ENCODE results near the gene NACC2.
"Not testable (repeated sequence)": the region's sequence is repeated elsewhere in the genome, so short reads cannot be mapped to it uniquely, and the experiment has no call there.

Gene NACC2

DNA sequence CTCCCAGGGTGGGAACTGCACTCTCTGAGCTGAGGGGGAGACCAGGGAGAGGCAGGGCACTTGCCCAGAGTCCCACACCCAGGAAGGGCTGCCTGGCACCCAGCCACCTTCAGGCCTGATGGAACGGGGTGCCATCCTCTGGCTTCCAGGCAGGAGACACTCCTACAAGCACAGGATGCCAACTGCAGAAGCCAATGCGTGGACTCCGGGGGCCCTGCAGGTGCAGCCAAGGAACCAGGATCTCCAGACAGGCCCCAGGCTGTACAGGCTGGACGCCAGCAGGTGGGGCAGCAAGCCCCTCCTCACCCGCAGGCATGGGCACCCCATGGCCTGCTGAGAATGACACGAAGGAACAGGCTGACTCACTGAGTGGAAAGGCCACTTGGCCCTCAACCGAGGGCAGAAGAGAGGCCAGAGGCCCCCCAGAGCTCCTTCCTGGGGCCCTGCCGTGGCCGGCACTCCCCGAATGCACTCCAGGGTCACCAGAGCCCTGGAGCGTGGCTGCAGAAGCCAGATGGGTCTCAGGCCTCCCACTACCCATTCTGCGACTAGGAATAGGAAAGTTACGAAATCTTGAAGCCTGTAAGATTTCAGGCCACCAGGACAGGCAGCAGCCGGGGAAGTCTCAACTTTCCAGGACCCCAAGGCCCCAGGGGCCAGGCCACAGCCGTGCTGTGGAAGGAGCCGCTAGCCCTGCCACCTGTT is 15.7 kb downstream of the NACC2 start:
- DNase-seq, result no peak

DNA sequence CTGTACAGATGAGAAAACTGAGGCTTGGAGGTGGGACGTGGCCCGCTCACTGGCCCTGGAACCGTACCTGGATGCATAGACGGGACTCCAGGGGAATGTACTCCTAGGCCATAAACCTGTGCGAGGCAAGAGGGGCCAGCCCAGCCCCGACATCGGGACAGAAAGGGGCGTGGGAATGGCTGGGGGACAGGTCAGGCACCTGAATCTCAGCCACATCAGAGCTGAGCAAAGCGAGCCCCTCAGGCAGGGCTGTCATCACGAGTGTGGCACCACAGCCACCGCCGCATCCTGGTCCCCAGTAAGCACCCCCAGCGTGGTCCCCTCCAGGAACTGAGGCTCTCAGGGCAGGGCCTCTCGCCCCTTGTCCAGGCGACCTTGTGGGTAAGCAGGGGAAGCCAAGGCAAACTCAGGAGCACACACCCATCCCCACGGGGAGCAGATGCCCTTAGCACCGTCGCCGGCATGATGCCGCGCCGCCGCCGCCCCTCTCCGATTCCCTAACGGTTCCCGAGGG is 16.5 kb downstream of the NACC2 start:
- no peak for DNase-seq

DNA sequence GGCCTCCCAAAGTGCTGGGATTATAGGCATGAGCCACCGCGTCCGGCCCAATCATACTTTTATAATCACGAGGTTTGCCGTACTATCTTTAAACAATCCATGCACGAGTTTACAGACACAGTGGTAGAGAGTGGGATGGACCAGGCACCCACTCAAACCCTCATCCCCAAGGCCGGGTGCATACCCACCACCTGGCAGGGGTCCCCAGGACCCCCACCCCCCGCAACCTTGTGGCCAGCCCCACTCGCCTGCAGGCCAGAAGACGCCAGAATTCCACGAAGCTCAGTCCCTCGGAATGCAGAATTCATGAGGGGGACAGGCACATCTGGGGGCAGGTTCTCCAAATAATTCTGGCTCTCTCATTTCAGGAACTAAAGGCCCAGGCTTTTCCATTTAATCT is 17.1 kb downstream of the NACC2 start:
- no peak for DNase-seq

DNA sequence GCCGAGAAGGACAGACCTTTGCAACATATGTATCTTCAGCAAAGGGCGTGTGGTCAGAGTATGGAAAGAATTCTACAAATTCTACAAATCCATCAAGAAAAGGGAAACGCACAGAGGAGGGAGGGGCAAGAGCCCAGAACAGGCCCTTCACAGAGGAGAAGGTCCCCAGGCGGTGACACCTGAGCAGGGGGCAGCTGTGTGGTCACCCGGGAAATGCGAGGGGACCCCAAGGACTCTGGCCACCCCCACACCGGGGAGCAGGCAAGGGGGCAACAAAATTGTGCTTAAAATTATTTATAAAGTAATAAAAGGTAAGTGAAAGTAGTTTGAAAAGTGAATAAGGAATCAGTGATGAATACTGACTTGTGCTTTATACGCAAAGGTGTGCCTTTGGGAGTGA is 17.6 kb downstream of the NACC2 start:
- no peak for DNase-seq

DNA sequence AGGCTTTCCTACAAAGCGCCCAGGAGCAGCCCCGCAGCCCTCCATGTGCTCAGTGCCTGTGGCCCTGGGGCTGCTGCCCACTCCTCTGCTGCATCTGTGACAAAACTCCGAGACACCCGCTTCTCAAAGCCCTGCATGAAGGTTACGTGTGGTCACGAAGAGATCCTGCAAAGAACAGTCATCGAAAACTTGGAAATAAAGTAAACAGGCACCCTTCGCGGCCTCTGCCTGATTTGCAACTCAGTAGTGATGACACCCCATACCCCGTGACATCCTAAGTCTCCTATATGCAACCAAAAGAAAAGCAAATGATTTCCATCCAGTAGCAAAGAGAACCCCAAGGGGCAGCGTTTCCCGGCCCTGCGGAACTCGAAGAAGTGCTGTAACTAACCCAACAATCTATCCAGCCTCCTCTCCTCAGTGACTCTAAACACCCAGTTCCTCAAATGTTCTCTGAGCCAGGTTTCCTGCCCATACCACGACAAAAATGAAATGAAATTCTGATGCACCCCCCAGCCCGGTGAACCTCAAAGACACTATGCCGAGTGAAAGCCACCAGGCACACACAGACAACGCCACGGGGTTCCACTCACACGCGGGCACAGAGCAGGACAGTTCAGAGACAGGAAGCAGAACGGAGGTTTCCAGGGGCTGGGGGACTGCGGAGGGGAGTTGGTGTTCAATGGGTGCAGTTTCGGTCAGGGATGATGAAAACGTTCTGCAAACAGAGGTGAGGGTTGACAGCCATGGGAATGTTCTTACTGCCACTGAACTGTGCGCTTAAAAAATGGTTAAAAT is 19.0 kb downstream of the NACC2 start:
- DNase-seq, result no peak

DNA sequence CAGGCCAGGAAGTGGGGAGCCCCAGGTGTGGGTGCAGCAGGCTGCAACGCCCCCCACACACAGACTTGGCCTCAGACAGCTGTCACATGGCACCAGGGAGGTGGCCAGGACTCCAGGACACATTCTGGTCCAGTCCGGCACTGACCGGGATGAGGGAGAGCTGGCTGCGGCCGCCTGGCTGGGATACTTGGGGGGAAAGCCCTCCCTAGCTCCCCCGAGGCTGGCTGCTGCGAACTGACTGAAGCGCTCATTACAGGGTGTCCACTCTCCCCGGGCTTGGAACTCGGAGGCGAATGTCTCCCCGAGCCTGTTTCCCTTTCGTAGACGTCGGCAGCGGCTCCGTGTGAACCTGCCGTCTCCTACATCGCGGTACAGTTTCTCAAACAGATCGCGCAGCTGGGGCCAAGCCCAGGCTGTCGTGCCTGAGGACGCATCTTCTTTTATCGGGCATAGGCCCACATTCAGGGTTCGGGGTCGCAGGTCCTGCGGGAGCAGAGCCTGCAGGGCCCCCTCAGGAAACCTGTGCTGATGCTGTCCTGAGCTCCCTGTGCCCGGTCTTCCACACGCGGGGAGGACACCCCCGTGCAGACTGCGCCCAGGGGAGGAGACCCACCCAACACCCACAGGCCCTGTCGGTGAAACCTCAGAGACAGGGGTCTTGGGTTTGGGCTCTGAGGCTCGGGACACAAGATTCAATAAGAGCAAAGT is 19.8 kb downstream of the NACC2 start:
- DNase-seq, result no peak

DNA sequence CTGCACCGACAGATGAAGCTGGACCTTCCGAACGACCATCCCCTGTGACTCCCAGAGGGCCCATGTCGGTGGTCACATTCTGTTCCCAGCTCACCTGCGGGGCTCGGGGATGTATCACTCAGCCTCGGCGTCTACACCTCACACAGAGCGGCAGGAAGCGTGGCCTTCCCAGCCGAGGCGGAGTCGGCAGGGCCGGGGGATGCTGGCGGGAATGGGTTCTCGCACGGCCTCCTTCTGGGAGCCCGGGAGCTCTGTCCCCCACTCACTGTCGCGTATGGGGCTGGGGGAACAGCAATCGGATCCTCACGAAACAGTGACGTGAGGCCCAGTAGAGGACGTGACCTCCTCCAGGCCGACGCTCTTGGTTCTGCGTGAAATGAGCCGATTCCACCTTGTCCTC is 20.4 kb downstream of the NACC2 start:
- no peak for DNase-seq

DNA sequence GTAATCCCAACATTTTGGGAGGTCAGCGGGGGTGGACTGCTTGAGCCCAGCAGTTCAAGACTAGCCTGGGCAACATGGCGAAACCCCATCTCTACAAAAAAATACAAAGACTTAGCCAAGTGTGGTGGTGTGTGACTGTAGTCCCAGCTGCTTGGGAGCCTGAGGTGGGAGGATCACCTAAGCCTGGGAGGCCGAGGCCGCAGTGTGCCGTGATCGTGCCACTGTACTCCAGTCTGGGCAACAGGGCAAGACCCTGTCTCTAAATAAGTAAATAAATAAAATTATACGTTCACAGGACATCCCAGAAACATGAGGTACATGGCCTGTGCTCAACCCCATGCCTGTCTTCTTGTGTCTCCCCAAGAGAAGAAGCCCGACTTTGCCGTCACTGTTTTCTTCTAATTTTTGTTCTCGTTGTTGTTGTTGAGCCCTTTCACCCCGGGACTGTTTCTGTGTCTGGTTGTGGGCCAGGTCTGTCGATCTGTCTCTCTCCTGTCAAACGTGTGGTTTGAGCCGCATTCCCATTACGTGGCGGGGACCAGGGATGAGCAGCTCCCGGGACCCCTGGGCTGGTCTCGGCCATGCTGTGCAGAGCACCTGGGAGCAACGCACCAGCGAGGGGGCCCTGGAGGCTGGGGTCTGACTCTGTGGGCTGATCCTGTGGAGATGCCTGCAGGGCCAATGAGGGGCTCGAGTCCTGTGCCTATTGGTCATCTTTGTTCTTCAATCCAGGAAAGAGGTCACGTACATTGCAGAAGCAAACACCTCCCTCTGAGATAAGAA is 32.2 kb downstream of the NACC2 start:
- DNase-seq, result no peak

DNA sequence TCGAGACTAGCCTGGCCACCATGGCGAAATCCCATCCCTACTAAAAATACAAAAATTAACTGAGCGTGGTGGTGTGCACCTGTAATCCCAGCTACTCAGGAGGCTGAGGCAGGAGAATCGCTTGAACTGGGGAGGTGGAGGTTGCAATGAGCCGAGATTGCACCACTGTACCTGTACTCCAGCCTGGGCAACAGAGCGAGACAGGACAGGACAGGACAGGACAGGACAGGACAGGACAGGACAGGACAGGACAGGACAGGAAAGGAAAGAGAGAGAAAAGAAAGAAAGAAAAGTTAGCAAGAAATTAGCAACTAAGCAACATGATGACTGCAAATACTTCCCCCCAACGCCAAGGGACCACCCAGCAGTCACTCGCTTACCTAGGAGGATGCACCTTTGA is 33.2 kb downstream of the NACC2 start:
- not testable (repeated sequence) for DNase-seq

DNA sequence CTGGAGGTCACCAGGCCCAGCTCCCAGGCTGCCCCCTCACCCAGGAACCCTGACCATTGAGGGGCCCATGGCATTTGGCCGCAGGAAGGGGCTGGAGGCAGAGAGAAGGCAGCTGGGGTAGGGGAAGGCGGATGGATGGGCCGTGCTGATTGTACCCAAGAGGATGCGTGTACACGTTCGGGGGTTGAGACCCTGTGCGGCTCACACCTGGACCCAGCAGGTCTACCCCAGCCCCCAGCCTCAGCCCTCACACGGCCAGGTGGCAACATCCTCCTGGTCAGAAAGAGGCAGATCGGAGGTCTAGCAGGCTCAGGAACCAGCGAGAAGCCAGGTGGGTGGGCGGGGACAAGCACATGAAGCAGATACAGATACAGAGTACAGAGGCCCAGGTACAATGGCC is 33.7 kb downstream of the NACC2 start:
- DNase-seq, result no peak

DNA sequence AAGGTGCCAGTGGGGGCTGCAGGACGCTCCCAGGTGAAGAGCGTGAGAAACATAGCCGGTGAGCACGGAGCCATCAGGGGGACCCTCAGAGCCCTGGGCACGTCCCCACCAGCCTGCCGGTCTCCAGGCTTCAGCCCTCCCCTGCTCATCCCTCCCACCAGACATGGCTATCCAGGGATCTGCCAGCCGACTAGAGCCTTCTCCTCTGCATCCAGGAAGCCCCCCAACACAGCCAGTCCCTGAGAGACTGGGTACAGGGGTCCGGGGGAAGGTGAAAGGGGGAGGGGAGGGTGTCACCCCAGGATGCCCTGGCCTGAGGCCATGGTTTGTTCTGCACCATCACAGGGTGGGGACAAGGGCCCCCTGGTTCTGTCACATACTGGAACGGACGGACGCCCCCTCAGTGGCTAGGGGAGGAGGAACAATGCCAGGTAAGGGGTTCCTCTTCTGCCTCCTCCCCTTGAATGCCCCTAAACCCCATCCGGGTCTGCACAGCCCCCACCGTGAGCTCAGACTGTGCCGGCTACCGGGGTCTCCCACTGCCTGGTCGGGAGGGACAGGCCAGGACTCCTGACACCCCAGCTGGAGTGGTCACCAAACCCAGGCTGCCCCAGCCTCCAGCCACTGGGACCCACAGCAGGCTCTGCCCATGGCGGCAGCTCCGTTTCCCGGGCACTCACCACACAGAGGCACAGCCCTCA is 34.3 kb downstream of the NACC2 start:
- DNase-seq, result no peak

DNA sequence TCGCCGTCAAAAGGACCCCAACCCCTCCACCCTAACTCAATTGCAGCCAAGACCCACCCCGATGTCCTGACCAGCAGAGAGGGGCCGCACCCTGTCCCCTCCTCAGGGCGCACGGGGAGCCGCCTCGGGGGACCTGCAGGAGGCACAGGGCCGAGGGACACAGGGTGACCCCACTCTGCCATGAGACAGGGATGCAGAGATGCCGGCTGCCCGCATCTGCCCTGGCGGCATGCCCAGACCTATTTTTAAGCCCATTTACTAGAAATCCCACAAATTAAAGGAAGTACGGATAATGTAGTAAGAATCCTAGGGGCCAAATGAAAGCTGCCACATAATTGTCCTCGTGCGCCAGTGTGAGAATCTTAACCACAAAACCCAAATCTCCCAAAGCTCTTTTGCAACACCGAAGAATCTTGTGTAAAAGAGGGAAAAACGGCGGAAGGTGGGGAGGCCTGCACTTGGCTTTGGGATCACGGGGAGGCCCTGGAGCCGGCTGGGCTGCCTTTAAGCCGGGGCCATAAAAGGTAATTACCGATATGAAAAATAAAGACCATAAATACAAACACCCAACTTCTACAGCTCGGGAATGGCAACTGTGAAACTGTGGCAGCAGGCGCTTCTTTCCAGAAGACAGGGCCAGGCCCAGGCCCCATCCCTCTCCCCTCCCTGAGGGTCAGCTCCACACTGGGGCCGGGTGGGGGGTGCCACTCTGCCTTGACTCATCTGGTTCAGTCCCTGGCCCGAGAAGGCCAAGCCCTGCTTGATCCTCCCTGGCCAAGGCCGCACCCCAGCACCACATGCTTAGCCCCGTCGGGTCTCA is 35.0 kb downstream of the NACC2 start:
- DNase-seq, result no peak

DNA sequence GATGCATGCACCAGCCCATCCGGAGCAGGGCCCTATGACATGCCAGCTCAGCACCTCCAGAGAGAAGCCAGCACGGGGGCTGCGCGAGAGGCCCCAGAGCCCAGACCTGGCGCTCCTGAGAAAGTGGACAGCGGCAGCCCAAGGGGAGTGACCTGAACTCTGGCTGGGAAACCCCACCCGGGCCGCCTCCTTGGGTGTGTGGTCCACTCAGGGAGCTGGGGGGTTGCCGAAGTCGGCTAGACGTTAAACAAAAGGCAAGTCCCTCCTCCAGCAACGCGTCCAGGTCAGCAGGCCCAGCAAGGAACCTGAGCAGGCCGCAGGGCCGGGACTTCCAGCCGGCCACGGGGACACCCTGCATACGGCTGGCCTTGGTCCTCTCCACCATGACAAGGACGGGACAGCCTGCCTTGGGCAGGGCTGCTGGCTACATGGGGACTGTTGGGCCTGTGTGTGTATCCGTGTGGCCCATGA is 35.7 kb downstream of the NACC2 start:
- DNase-seq, result no peak

DNA sequence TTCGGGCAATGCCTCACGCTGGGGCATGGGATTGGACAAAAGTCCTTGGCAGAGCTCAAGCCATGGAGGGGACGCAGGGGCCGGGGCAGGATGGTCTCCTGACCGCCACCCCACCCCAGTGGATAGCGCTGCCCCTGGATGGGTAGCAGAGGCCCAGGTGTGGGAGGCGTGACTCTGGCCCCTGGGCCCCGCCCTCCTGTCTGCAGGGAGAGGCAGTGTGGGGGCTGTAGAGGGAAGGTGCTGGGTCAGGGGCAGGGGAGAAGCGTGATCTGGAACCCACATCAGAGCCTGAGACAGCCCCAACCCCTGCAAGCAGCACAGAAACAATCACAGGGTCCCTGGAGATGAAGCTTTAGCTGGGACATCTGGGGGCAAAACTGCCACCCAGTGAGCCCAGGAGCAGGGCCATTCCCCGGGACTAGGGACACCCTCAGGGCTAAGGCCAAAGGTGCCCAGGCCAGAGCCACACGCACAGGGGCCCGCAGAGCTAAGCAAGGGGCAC is 36.2 kb downstream of the NACC2 start:
- DNase-seq, result no peak

DNA sequence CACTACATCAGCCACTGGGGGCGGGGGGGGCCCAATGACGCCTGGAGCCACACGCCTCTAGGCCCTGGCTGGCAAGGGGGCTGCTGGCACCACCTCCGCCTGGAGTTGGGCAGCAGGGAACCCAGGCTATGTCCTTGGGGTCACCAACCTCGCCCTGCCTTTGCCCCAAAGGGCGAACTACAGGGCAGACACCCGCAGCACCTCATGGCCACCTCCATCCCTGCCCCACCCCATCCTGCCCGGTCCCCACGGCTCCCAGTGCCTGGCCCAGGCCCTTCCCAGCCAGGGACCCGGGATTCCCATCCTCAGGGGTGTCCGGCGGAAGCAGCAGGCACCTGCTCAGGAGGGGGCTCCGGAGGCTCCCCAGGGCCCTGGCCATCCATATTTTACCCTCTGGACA is 37.0 kb downstream of the NACC2 start:
- no peak for DNase-seq

DNA sequence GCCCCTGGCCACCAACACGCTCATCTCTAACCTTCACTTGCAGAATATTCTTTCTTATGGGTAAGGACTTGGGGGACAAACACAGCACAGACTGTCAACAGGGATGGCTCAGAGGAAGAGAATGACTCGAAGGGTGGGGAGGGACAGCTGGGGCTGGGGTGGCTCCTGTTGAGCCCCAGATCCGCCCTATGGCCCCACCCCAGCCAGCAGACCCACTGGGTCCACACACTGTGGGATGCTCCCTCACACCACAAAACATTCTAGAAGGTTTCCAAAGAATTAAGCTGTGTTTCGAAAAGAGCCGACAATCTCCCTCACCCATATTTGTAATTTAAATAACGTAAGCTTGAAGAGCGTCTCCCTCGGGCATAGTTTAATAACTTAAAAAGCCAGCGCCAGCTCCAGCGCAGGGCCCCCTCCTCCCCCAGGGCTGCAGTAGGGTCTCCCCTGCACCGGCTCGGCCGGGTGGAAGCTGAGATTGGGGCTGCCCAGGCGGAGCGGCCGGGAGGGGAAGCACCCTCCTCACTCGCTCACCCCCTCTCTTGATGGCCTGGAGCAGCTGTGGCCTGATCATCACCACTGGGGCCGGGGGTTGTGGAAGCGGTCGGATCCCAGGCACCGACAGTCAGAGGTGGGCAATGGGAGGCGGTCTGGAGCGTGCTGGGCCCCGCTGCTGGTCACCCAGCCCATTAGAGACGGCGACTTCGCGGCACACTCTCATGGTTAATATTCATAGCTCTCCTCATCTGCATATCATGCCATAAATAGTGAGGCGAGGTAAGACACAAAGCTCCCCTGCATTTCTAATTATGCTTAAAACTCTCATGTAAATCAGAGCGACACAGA is 37.6 kb downstream of the NACC2 start:
- no peak for DNase-seq

DNA sequence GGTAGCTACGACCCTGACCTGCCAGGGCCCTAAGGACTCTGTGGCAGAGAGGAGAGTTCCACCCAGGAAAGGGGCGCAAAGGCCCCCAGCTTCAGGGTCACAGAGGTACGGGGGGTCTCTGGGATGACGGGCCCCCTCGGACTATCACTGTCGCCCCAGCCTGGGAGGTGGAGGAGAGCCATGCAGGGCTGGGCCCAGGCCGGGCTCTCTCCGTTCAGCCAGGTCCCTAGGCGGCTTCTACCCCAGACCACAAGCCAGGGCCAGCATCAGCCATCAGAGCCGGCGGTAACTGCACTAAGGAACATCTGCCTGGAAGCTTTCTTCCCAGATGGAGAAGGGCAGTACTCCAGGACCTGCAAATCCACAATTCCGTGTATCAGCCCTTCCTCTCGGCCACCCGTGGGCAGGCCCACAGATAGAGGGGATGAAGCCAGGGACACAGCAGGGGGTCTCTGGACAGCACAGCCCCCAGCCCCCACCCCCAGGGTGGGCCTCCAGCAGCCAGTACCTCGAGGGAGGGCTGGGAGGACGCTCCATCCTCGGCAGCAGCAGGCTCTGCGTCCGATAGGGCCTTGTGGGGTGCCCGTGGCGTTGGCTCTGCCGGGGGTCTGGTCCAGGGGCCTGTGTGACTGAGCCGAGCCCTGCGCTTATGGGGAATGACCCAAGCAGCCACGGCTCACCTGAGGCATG is 38.4 kb downstream of the NACC2 start:
- DNase-seq, result no peak

DNA sequence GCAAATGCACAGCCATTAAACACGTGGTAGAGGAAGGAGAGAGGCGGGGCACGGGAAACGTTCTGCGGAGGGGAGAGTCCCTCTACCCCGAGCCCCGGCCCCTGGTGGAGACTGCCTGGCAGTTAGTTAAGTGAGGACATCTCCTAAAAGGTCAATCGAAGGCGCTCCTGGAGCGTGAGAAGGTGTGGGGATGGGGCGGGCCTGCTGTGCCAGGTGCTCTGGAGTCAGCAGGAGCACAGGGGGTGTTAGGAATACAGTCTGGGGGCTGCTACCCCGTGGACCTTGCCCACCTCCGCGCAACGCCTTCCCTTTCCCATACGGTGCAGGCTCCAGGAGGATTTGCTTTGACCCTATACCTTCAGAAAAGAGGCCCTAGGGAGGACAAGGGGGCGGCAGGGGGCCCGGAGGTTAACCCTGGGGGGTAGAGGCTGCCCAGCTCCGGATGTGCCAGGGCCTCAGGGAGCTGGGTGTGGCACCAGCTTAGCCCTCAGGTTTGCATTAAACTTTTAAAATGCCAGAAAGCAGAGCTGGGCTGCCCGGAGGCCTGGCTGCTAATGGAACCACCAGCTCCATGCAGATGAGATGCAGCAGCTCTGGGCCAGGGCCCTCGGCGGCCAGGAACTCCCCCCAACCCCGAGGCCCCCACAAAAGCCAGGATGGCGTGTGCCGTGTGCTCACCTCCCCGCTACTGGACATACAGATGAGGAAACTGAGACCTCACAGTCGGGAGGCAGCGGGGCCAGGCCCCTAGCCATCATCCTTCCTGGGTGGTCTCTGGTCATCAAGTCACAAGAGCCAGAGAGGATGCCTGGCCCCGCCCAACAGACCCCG is 39.2 kb downstream of the NACC2 start:
- no peak for DNase-seq
